ENCODE results near the gene RAB1B. TPM values are rescaled to one million over a fixed set of nuclear protein-coding genes. Genes with fewer than 3 reads are reported as not detected.
"Not testable (repeated sequence)": the region's sequence is repeated elsewhere in the genome, so short reads cannot be mapped to it uniquely, and the experiment has no call there.

The RAB1B gene
- total RNA-seq, 2 experiments from 2014 or later, result 146 to 150 TPM

DNA sequence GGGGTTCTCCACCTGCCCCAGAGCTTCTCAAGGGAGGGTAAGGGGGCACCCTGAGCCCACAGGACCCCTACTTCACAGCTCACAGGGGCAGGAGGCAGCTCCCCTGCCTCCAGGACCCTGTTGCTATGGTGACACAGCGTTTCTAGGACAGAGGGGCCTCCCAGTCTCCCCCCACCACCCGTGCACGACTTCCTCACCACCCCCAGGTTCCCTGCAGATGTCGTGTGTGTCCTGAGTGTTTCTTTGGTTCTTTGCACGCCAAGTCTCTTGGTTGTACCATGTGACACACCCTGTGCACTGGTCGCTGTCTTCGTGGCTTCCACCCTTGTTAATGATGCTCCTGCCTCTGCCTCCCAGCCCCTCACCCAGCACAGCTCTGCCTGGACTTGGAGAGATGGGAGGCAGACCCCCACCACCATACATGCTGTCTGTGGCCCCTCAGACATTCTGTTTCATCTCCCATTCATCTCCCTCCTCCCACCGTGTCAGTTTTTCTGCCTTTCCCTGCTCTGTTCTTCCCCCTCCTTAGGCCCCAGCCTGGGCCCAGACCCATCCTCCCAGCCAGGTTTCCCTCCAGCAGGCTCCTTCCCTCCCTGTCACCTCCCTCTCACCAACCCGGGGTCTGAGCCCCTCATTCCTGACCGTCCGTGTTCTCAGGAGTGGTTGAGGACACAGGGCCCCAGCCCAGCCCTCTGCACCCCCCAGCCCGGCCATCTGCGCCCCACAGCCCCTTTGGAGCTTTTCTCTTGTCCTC, 24.5 kb upstream of the RAB1B start:
- ChIA-PET CTCF (no interaction called here), POLR2A (no interaction called here)
- H3K4me3 Mint-ChIP-seq, result no peak overlapping the region
- no peak overlapping the region for H3K27ac Mint-ChIP-seq
- H3K27me3 Mint-ChIP-seq, result no peaks in the 10 kb centered on the region
- H3K9me3 Mint-ChIP-seq, result no peaks in the 10 kb centered on the region
- no peaks in the 10 kb centered on the region for H3K4me1 Mint-ChIP-seq
- H3K36me3 Mint-ChIP-seq (ENCODE audit: low read depth), result peaks cover 21% of the 10 kb centered on the region
- no peak for DNase-seq

DNA sequence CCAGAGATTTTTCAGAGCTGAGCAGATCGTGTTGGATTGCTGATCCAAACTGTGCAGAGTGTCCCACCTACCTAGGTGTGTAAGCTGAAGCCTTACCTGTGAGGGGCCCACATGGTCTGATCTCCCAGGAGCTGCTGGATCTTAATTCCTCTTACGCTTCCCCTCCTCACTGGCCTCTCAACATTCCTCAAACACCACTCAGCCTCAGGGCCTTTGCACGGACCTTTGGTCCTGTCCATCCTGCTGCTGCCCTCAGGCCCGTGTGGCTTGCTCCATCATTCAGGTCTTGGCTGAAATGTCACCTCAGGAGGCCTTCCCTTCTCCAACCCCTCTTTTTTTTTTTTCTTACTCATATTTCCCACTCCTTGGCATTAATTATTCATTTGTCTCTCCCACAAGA, 21.1 kb upstream of the RAB1B start:
- ChIA-PET CTCF (no interaction called here), POLR2A (interaction anchor here (1.0 kb wide), 1 partner anchor 35 kb away, joined by 3 read pairs; no protein-coding TSS in a partner anchor)
- Mint-ChIP-seq H3K27ac (no peak overlapping the region), H3K4me3 (no peak overlapping the region), H3K4me1 (peaks cover 5% of the 10 kb centered on the region), H3K9me3 (no peaks in the 10 kb centered on the region), H3K36me3 (ENCODE audit: low read depth) (peaks cover 16% of the 10 kb centered on the region), H3K27me3 (no peaks in the 10 kb centered on the region)
- no peak for DNase-seq

DNA sequence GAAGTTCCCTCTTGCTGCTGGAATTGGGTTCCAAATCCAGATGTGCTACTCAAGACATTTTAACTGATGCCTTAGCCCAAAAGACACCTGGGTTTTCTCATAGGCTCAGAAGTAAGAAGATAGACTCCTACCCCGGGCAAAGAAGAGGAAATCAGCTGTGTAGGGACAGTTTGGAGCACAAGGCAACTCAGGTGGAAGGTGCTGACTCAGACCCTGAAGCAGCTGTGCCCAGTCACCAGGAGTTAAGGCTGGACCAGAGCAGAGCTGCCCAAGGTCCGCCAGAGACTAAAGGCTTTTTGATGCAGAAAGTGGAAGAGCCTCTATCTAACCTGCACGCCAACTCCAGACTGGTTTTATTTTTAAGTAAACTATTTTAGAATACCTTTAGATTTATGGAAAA, 20.6 kb upstream of the RAB1B start:
- Mint-ChIP-seq H3K9me3 (no peaks in the 10 kb centered on the region), H3K4me3 (no peak overlapping the region), H3K36me3 (ENCODE audit: low read depth) (peaks cover 16% of the 10 kb centered on the region), H3K4me1 (peaks cover 5% of the 10 kb centered on the region), H3K27me3 (no peaks in the 10 kb centered on the region), H3K27ac (no peak overlapping the region)
- no peak for DNase-seq
- POLR2A ChIA-PET, result interaction anchor here (1.0 kb wide), 1 partner anchor 34 kb away, joined by 3 read pairs; no protein-coding TSS in a partner anchor
- CTCF ChIA-PET, result no interaction called here

DNA sequence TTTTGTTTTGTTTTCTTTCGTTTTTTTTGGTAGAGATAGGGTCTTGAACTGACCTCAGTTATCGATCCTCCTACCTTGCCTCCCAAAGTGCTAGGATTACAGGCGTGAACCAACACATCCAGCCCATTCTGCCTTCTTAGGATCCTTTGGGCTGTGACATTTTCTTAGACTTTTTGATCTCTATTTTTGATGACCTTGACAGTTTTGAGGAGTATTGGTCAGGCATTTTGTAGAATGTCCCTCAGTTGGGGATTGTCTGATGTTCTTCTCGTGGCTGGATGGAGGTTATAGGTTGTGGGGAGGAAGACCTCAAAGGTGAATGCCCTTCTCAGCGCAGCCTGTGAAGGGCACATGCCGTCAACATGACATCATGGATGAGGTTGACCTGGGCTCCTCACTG, 19.5 kb upstream of the RAB1B start:
- H3K27me3 Mint-ChIP-seq, result no peaks in the 10 kb centered on the region
- no peak overlapping the region for H3K27ac Mint-ChIP-seq
- H3K9me3 Mint-ChIP-seq, result no peaks in the 10 kb centered on the region
- ChIA-PET CTCF (no interaction called here), POLR2A (no interaction called here)
- peaks cover 5% of the 10 kb centered on the region for H3K4me1 Mint-ChIP-seq
- no peak for DNase-seq
- peaks cover 16% of the 10 kb centered on the region for H3K36me3 Mint-ChIP-seq (ENCODE audit: low read depth)
- H3K4me3 Mint-ChIP-seq, result no peak overlapping the region

DNA sequence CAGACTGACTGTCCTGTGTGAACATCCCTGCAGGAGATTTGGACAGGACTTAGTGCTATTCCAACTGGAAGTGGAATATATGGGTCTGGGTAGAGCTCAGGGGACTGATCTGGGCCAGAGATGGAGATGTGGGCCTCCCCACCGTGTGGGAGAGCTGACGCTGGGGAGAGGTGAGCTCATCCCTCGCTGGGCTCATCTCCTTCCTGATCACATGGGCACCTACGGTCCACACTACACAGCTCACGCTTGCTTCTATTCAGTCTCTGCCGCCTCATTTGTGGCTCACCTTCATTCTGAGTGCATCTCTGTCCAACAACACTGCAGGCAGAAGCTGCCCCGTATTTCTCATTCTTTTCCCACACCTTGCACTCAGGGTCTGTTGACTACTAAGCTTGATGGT, 16.6 kb upstream of the RAB1B start:
- Mint-ChIP-seq H3K4me1 (peaks cover 16% of the 10 kb centered on the region), H3K27me3 (no peaks in the 10 kb centered on the region), H3K27ac (no peak overlapping the region), H3K4me3 (no peak overlapping the region), H3K9me3 (no peaks in the 10 kb centered on the region), H3K36me3 (ENCODE audit: low read depth) (peaks cover 12% of the 10 kb centered on the region)
- ChIA-PET POLR2A (interaction anchor here (1.4 to 1.8 kb wide), 2 partner anchors 15 kb away, joined by 3 to 4 read pairs; no protein-coding TSS in a partner anchor), CTCF (no interaction called here)
- DNase-seq, result no peak

DNA sequence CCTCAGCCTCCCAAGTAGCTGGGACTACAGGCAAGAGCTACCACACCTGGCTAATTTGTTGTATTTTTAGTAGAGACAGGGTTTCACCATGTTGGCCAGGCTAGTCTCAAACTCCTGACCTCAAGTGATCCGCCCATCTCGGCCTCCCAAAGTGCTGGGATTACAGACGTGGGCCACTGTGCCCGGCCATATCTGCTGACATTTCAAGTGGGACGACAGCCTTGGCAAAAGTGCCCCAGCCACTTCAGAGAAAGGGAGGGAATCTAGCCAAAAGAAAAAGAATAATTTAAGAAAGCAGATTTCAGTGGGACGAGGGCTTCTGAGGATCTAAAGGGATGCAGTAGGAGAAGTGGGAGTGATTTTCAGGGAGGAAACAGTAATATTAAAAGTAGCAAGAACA, 15.4 kb upstream of the RAB1B start:
- H3K36me3 Mint-ChIP-seq (ENCODE audit: low read depth), result not testable (repeated sequence)

DNA sequence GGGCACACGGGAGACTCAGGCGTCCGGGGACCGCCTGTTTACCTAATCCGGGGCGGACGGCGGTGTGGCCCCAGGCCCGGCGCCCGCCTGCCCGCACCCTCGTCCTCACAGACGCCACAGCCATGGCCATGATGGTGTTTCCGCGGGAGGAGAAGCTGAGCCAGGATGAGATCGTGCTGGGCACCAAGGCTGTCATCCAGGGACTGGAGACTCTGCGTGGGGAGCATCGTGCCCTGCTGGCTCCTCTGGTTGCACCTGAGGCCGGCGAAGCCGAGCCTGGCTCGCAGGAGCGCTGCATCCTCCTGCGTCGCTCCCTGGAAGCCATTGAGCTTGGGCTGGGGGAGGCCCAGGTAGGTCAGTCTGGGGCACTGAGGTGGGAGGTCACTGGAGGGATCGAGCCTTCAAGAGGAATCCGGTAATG, 10.0 kb upstream of the RAB1B start:
- CTCF ChIA-PET, result interaction anchor here (0.6 to 1.9 kb wide), 9 partner anchors 11 to 233 kb away, joined by 3 to 5 read pairs (median 3); no protein-coding TSS in a partner anchor
- no peaks in the 10 kb centered on the region for H3K27me3 Mint-ChIP-seq
- no peak for DNase-seq
- POLR2A ChIA-PET, result interaction anchor here (1.0 to 1.4 kb wide), 3 partner anchors 21 to 35 kb away, joined by 3 to 6 read pairs (median 5); no protein-coding TSS in a partner anchor
- H3K9me3 Mint-ChIP-seq, result no peaks in the 10 kb centered on the region
- peaks cover 30% of the 10 kb centered on the region for H3K4me1 Mint-ChIP-seq
- peak overlapping the region; percentile 93 for H3K4me3 Mint-ChIP-seq
- peak overlapping the region; percentile 99 for H3K27ac Mint-ChIP-seq
- H3K36me3 Mint-ChIP-seq (ENCODE audit: low read depth), result peaks cover 24% of the 10 kb centered on the region

More for the DNA sequence above, 15.4 kb upstream of the RAB1B start:
- POLR2A ChIA-PET, DNase-seq, H3K27me3 Mint-ChIP-seq, H3K9me3 Mint-ChIP-seq, H3K27ac Mint-ChIP-seq, H3K4me3 Mint-ChIP-seq: not testable (repeated sequence)
- H3K4me1 Mint-ChIP-seq, result peaks cover 19% of the 10 kb centered on the region
- CTCF ChIA-PET, result interaction anchor here (1.1 kb wide), 1 partner anchor 60 kb away, joined by 3 read pairs; no protein-coding TSS in a partner anchor

DNA sequence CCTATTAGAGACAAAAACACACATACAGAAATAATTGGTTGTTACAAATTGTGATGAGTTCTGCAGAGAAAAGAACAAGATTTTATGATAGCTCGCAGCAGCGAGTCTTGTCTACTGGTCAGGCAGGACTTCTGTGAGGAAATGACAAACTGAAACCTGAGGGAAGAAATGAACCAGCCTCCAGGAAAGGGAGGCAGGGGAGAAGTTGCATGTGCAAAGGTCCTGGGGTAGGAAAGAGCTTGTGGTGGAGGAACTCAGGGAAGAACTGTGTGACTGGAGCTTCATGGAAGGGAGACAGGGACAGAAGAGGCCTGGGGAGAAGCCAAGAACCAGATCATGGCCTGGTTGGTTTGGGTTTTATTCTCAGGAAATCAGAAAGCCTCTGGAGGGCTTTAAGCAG, 9.2 kb upstream of the RAB1B start:
- no peaks in the 10 kb centered on the region for H3K9me3 Mint-ChIP-seq
- no peaks in the 10 kb centered on the region for H3K27me3 Mint-ChIP-seq
- ChIA-PET CTCF (interaction anchor here (0.8 to 1.9 kb wide), 5 partner anchors 10 to 133 kb away, joined by 3 to 5 read pairs (median 4); no protein-coding TSS in a partner anchor), POLR2A (interaction anchor here (1.3 to 1.4 kb wide), 2 partner anchors 20 to 22 kb away, joined by 5 to 6 read pairs; no protein-coding TSS in a partner anchor)
- DNase-seq, result no peak
- H3K36me3 Mint-ChIP-seq (ENCODE audit: low read depth), result peaks cover 28% of the 10 kb centered on the region
- H3K27ac Mint-ChIP-seq, result peak overlapping the region; percentile 24
- peaks cover 30% of the 10 kb centered on the region for H3K4me1 Mint-ChIP-seq
- peak overlapping the region; percentile 93 for H3K4me3 Mint-ChIP-seq

DNA sequence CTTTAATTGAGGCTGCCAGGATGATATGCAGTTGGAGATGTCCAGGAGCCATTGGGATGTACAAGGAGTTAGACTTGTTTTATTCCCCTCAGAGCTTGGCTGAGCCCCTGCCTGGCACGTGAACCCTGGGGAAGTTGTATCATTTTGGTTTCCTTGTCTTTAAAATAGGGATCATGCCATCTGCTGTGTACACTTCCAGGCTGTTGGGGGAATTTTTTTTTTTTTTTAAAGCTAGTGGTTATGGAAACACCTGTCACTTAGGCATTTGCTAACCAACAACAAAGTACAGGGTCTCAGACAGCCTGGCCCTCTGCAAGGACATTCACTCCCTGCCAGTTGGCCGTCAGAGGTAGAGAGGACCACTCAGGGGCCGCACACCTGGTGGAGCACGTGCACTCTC, 8.5 kb upstream of the RAB1B start:
- ChIA-PET CTCF (interaction anchor here (0.8 to 1.9 kb wide), 3 partner anchors 21 to 103 kb away, joined by 3 to 5 read pairs (median 4); no protein-coding TSS in a partner anchor), POLR2A (interaction anchor here (0.9 kb wide), 1 partner anchor 12 kb away, joined by 3 read pairs; no protein-coding TSS in a partner anchor)
- H3K9me3 Mint-ChIP-seq, result no peaks in the 10 kb centered on the region
- no peak for DNase-seq
- no peak overlapping the region for H3K27ac Mint-ChIP-seq
- H3K4me3 Mint-ChIP-seq, result no peak overlapping the region
- peaks cover 33% of the 10 kb centered on the region for H3K36me3 Mint-ChIP-seq (ENCODE audit: low read depth)
- H3K27me3 Mint-ChIP-seq, result no peaks in the 10 kb centered on the region
- H3K4me1 Mint-ChIP-seq, result peaks cover 30% of the 10 kb centered on the region

DNA sequence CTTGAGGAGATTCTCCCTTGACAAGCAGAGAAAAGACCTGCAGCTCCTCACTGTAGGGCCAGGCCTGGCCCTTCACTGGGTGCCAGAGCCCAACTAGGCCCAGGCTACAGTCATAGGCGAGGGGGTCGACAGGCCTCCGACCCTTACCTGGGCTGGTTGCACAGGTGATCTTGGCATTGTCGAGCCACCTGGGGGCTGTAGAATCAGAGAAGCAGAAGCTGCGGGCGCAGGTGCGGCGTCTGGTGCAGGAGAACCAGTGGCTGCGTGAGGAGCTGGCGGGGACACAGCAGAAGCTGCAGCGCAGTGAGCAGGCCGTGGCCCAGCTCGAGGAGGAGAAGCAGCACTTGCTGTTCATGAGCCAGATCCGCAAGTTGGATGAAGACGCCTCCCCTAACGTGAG, 6.9 kb upstream of the RAB1B start:
- no peak overlapping the region for H3K27ac Mint-ChIP-seq
- DNase-seq, result no peak
- POLR2A ChIA-PET, result interaction anchor here (0.8 to 1.0 kb wide), 2 partner anchors 12 to 17 kb away, joined by 3 read pairs; partner anchors contain the start of gene CNIH2
- CTCF ChIA-PET, result interaction anchor here (0.6 to 1.2 kb wide), 3 partner anchors 27 to 255 kb away, joined by 3 read pairs; no protein-coding TSS in a partner anchor
- no peaks in the 10 kb centered on the region for H3K27me3 Mint-ChIP-seq
- no peaks in the 10 kb centered on the region for H3K9me3 Mint-ChIP-seq
- no peak overlapping the region for H3K4me3 Mint-ChIP-seq
- H3K4me1 Mint-ChIP-seq, result peaks cover 20% of the 10 kb centered on the region
- peaks cover 33% of the 10 kb centered on the region for H3K36me3 Mint-ChIP-seq (ENCODE audit: low read depth)

DNA sequence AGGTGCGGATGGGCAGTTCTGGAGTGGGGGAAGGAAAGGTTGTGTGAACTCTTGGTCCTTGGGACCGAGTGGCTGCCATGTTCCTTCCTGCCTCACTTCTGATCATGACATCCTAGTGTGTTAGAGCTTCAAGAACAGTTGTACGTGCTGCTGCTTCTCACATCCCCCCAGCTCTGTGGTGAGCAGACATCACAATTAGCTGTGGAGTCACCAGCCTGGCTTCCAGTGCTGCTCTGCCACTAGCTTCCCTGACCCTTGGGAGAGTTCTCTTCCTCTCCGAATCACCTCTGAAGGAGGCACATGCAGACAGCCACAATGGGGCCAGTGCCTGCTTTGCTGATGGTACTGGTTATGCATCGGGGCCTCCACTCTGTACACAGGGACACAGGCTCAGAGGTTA, 6.2 kb upstream of the RAB1B start:
- Mint-ChIP-seq H3K4me1 (peaks cover 20% of the 10 kb centered on the region), H3K27ac (no peak overlapping the region), H3K4me3 (no peak overlapping the region), H3K36me3 (ENCODE audit: low read depth) (peaks cover 35% of the 10 kb centered on the region), H3K9me3 (no peaks in the 10 kb centered on the region), H3K27me3 (no peaks in the 10 kb centered on the region)
- DNase-seq, result no peak
- CTCF ChIA-PET, result no interaction called here
- POLR2A ChIA-PET, result interaction anchor here (1.0 to 1.2 kb wide), 3 partner anchors 10 to 42 kb away, joined by 3 to 4 read pairs (median 3); partner anchors contain the start of gene CNIH2

DNA sequence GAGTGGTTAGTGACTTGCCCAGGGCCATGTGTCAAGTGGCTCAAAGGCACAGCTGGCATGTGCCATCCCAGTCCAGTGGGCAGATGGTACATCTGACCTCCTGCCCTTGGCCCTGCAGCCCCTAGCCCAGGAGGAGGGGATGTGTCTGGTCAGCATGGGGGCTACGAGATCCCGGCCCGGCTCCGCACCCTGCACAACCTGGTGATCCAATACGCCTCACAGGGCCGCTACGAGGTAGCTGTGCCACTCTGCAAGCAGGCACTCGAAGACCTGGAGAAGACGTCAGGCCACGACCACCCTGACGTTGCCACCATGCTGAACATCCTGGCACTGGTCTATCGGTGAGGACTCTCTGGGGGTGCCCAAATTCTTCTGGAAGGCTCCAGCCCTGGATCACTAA, 5.7 kb upstream of the RAB1B start:
- Mint-ChIP-seq H3K4me1 (peaks cover 22% of the 10 kb centered on the region), H3K9me3 (no peaks in the 10 kb centered on the region), H3K27me3 (no peaks in the 10 kb centered on the region), H3K27ac (no peak overlapping the region), H3K4me3 (no peak overlapping the region), H3K36me3 (ENCODE audit: low read depth) (peaks cover 36% of the 10 kb centered on the region)
- DNase-seq, result no peak
- CTCF ChIA-PET, result no interaction called here
- POLR2A ChIA-PET, result interaction anchor here (1.0 to 1.2 kb wide), 3 partner anchors 9 to 42 kb away, joined by 3 to 4 read pairs (median 3); partner anchors contain the start of gene CNIH2

DNA sequence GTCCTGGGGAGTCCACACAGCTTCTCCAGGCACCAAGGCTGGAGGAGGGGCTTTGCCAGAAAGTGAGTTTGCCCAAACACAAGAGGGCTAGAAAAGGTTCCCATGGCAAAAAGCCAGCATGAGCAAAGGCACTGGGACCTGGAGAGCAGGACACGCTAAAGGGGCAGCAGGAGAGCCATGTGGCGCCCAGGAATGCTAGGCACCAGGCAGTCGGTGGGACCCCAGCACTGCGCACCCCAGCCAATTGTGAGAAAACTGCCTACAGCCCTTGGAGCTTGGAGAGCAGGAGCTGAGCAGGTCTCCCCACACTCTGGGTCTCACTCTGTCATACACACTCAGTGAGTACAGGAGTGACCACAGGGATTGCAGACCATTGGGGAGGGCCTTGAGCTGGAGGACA, 5.2 kb upstream of the RAB1B start:
- POLR2A ChIA-PET, result interaction anchor here (1.0 to 1.2 kb wide), 2 partner anchors 9 to 43 kb away, joined by 3 to 4 read pairs; no protein-coding TSS in a partner anchor
- Mint-ChIP-seq H3K4me3 (no peak overlapping the region), H3K27me3 (no peaks in the 10 kb centered on the region), H3K36me3 (ENCODE audit: low read depth) (peaks cover 36% of the 10 kb centered on the region), H3K4me1 (peaks cover 27% of the 10 kb centered on the region), H3K9me3 (no peaks in the 10 kb centered on the region), H3K27ac (no peak overlapping the region)
- DNase-seq, result no peak
- CTCF ChIA-PET, result no interaction called here

All from activated CD4-positive, alpha-beta memory T cell treated with anti-CD3 and anti-CD28 coated beads, Interleukin-2, amount 10 ng/mL, durations not matched to agents 7 days and 5 days (primary cell).